ENCODE results near the gene SF3B3.

DNA sequence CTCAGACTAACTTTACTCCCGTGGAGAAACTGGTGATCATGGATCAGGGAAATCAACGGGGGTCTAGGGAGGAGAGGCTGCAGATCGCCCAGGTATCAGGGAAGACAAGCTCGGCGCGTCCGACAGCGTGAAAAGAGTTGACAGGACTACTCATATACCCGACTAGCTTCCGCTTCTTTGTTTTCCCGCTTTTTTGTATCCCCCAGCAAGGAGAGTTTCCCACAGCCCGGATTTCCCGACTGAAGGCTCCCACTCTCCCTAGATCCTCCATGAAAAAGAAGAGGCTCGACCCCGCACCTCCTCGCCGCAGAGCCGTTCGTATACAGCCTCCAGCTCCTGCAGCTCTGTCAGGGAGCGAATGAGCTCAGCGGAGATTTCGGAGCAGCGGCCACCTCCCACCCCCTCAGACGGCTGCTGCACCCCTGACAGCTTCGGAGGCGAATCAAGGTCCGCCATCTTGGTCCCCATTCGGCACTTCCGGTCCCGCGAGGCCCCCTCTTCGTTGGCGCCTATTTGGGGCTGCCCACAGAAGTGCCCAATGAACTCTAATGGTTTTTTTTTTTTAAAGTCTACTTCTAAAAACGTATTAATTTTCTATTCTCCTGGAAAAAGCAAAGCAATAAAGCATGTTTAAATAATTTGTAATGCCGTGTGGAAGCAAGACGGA is 407 bp upstream of the SF3B3 start, which contains the start of gene COG4:
- TF ChIP-seq, protein P1, sequence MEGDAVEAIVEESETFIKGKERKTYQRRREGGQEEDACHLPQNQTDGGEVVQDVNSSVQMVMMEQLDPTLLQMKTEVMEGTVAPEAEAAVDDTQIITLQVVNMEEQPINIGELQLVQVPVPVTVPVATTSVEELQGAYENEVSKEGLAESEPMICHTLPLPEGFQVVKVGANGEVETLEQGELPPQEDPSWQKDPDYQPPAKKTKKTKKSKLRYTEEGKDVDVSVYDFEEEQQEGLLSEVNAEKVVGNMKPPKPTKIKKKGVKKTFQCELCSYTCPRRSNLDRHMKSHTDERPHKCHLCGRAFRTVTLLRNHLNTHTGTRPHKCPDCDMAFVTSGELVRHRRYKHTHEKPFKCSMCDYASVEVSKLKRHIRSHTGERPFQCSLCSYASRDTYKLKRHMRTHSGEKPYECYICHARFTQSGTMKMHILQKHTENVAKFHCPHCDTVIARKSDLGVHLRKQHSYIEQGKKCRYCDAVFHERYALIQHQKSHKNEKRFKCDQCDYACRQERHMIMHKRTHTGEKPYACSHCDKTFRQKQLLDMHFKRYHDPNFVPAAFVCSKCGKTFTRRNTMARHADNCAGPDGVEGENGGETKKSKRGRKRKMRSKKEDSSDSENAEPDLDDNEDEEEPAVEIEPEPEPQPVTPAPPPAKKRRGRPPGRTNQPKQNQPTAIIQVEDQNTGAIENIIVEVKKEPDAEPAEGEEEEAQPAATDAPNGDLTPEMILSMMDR (IDR thresholded peaks at IDR 0.05): no peak
- no peak for TF ChIP-seq EZH2phosphoT487 (IDR thresholded peaks at IDR 0.05)
